SK-N-SH (cell line): ENCODE results near the gene PDE11A. TPM values are rescaled to one million over a fixed set of nuclear protein-coding genes. Genes with fewer than 3 reads are reported as not detected.
"Not testable (repeated sequence)": the region's sequence is repeated elsewhere in the genome, so short reads cannot be mapped to it uniquely, and the experiment has no call there.

Experiments
- CTCF ChIA-PET: fragments of 300-600, 350-600 bp; formaldehyde crosslinking; extraction: SDS; loops from one replicate; lab custom pipeline; 2021; lab: Yijun Ruan, JAX
- POLR2A ChIA-PET: fragments of 350-600 bp; sonication (Branson Sonifier 250); formaldehyde crosslinking; extraction: SDS; loops from one replicate; lab custom pipeline; 2020; ENCODE audit warnings: antibody characterized with exemption, inconsistent platforms; lab: Yijun Ruan, JAX
- DNase-seq: peaks from one replicate; pipeline ENCODE4 v3.0.0; 2012
- H2AFZ ChIP-seq: fragments of 200-600 bp; sonication (generic); 2 replicates; pipeline ENCODE4 v1.8.1; 2016; ENCODE audit warnings: antibody characterized with exemption, mild to moderate bottlenecking, low read depth
- H3F3A ChIP-seq: fragments of 200-600 bp; sonication (generic); replicated peaks from 2 replicates; pipeline ENCODE3; 2016; ENCODE audit warnings: antibody characterized with exemption, mild to moderate bottlenecking; ENCODE audit not compliant: insufficient read depth
- H3K27ac ChIP-seq, 2 experiments: fragments of 200-500 bp in 1 of 2; fragments of 200-600 bp in 1 of 2; sonication (Bioruptor generic) in 1 of 2; sonication (generic), shearing (Covaris generic) in 1 of 2; 2 replicates each; pipeline versions ENCODE4 v1.5.1 to v1.6.1; 2014 to 2016; ENCODE audit warnings: low read depth in 2 of 2, inconsistent platforms in 1 of 2, low read length in 1 of 2, mild to moderate bottlenecking in 1 of 2, mixed read lengths in 1 of 2
- H3K27me3 ChIP-seq: fragments of 200-600 bp; sonication (generic), shearing (Covaris generic); 2 replicates; pipeline ENCODE4 v1.6.1; 2016; ENCODE audit warnings: mixed run types; ENCODE audit not compliant: insufficient read depth
- H3K36me3 ChIP-seq, 2 experiments: fragments of 200-500 bp in 1 of 2; fragments of 200-600 bp in 1 of 2; sonication (Bioruptor generic) in 1 of 2; sonication (generic) in 1 of 2; replicated peaks in 1 of 2; 2 replicates each; pipeline versions ENCODE3 to v1.5.1; 2014 to 2016; ENCODE audit warnings: low read length in 1 of 2, mild to moderate bottlenecking in 1 of 2; ENCODE audit not compliant: insufficient read depth in 2 of 2, control insufficient read depth in 1 of 2
- H3K4me1 ChIP-seq, 2 experiments: fragments of 200-500 bp in 1 of 2; fragments of 200-600 bp in 1 of 2; sonication (Bioruptor generic) in 1 of 2; sonication (generic), shearing (Covaris generic) in 1 of 2; 2 replicates each; pipeline versions ENCODE4 v1.5.1 to v1.6.1; 2014 to 2016; ENCODE audit warnings: low read depth in 1 of 2, low read length in 1 of 2, mixed run types in 1 of 2; ENCODE audit not compliant: insufficient read depth in 2 of 2, control insufficient read depth in 1 of 2
- H3K4me2 ChIP-seq: fragments of 200-600 bp; sonication (generic), shearing (Covaris generic); 2 replicates; pipeline ENCODE4 v1.6.1; 2017; ENCODE audit warnings: mixed run types
- H3K4me3 ChIP-seq, 2 experiments: fragments of 200-500 bp in 1 of 2; fragments of 200-600 bp in 1 of 2; sonication (Bioruptor generic) in 1 of 2; sonication (generic), shearing (Covaris generic) in 1 of 2; 2 replicates each; pipeline versions ENCODE4 v1.5.1 to v1.8.1; 2014 to 2016; ENCODE audit warnings: low read depth in 2 of 2, inconsistent platforms in 1 of 2, low read length in 1 of 2, mild to moderate bottlenecking in 1 of 2, mixed read lengths in 1 of 2, moderate library complexity in 1 of 2
- H3K79me2 ChIP-seq: fragments of 200-600 bp; sonication (generic); 2 replicates; pipeline ENCODE4 v1.8.1; 2017; ENCODE audit warnings: mild to moderate bottlenecking; ENCODE audit not compliant: insufficient read depth
- H3K9ac ChIP-seq: fragments of 200-600 bp; sonication (generic); 2 replicates; pipeline ENCODE4 v1.6.1; 2017; ENCODE audit warnings: mixed run types
- H3K9me2 ChIP-seq: fragments of 200-600 bp; sonication (generic); 2 replicates; pipeline ENCODE4 v1.6.1; 2017; ENCODE audit warnings: mixed run types
- H3K9me3 ChIP-seq: fragments of 200-600 bp; sonication (generic); 2 replicates; pipeline ENCODE4 v1.6.1; 2017; ENCODE audit warnings: mixed run types, mild to moderate bottlenecking, moderate library complexity
- H4K20me1 ChIP-seq: fragments of 200-600 bp; sonication (generic); 2 replicates; pipeline ENCODE4 v1.6.1; 2017; ENCODE audit warnings: mild to moderate bottlenecking, mixed run types; ENCODE audit not compliant: insufficient read depth
- EP300 ChIP-seq, 2 experiments: IDR thresholded peaks; 2 replicates each; pipeline versions ENCODE4 v1.4.0 to v1.6.1; 2012; ENCODE audit warnings: borderline replicate concordance in 1 of 2, low read depth in 1 of 2, low read length in 1 of 2
- FOXJ3 ChIP-seq: sonication (generic); formaldehyde crosslinking; IDR thresholded peaks from 2 replicates; pipeline ENCODE4 v1.5.1; 2020; ENCODE audit warnings: mild to moderate bottlenecking, missing genetic modification reagents
- MEF2A ChIP-seq: IDR thresholded peaks from 2 replicates; pipeline ENCODE4 v1.4.0; 2012; ENCODE audit warnings: low read depth, borderline replicate concordance
- MXI1 ChIP-seq: IDR thresholded peaks from 2 replicates; pipeline ENCODE4 v1.6.1; 2012; ENCODE audit warnings: mild to moderate bottlenecking, low read depth, low read length, improper control_type of control experiment
- TCF12 ChIP-seq: IDR thresholded peaks from 2 replicates; pipeline ENCODE4 v1.4.0; 2012
- YY1 ChIP-seq: IDR thresholded peaks from 2 replicates; pipeline ENCODE4 v1.4.0; 2012; ENCODE audit warnings: low read depth, mild to moderate bottlenecking
- WGBS: methylation state at CpG from one replicate; pipeline ENCODE4 v1.1.6; 2017; ENCODE audit warnings: low lambda C conversion rate; 5-methylcytosine and 5-hydroxymethylcytosine counted together
- polyA plus RNA-seq, 3 experiments: library from polyadenylated mRNA; depleted of rRNA; stranded (reverse); fragments of >200 nt; gene quantifications; 2 replicates each; pipeline ENCODE4 v1.2.3, GENCODE V29; 2012
- TF ChIP-seq, protein P1 (sequence below): IDR thresholded peaks from 2 replicates; pipeline ENCODE4 v1.4.0; 2012; ENCODE audit warnings: low read depth, borderline replicate concordance
- TF ChIP-seq, protein P2 (sequence below): IDR thresholded peaks from 2 replicates; pipeline ENCODE4 v1.4.0; 2012; ENCODE audit warnings: low read depth
- TF ChIP-seq, protein P3 (sequence below): fragments of 150-350 bp; IDR thresholded peaks from 2 replicates; pipeline ENCODE4 v1.6.1; 2017; ENCODE audit warnings: antibody characterized with exemption, low read length, low read depth, borderline replicate concordance
- TF ChIP-seq, protein P4 (sequence below): IDR thresholded peaks from 2 replicates; pipeline ENCODE4; 2012

The PDE11A gene
- polyA plus RNA-seq, 1 of the 3 experiments (the other 2 are of a cell fraction): 0.10 TPM

DNA sequence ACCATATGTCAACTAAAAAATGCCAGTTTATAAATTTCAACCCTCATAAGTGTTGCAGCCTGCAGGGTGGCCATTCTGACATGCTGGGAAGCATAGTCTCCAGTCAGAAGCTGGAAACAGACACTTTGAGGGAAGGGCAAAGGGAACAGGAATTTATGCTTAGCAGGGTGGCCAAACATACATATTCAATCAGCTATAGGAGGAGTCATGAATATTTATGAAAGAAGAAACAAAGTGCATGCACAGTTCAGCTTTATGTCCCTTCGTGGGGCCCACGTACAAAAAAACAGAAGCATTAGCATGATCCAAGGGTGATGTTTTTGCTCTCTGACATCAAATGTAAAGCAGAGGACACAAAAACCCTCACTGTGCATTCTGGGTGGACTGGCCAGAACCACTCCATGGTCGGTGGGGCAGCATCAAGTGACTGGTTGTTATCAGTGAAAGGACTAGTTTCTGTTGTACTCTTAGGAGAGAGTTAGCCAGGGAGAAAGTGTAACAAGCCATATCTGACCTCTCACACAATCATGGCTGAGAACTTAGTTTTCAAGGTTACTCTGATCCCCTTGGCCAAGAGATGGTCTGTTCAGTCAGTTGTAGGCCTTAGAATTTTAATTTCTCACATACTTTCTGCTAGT is 9.9 kb upstream of the PDE11A start (continued):
- TF ChIP-seq, protein P1, sequence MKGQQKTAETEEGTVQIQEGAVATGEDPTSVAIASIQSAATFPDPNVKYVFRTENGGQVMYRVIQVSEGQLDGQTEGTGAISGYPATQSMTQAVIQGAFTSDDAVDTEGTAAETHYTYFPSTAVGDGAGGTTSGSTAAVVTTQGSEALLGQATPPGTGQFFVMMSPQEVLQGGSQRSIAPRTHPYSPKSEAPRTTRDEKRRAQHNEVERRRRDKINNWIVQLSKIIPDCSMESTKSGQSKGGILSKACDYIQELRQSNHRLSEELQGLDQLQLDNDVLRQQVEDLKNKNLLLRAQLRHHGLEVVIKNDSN: no peak
- TF ChIP-seq YY1: no peak
- TF ChIP-seq, protein P2, sequence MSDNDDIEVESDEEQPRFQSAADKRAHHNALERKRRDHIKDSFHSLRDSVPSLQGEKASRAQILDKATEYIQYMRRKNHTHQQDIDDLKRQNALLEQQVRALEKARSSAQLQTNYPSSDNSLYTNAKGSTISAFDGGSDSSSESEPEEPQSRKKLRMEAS: no peak
- no peak for TF ChIP-seq FOXJ3 (CRISPR knock-in tag)
- TF ChIP-seq, all 33 proteins: peak for 0

DNA sequence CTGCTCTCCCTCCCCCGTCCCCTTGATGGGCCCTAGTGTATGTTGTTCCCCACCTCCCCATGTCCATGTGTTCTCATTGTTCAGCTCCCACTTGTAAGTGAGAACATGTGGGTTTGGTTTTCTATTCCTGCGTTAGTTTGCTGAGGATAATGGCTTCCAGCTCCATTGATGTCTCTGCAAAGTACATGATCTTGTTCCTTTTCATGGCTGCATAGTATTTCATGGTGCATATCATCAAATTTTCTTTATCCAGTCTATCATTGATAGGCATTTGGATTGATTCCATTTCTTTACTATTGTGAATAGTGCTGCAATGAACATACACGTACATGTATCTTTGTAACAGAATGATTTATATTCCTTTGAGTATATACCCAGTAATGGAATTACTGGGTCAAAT is 6.7 kb upstream of the PDE11A start:
- POLR2A ChIA-PET, H3K4me3 ChIP-seq, H2AFZ ChIP-seq, H3K9me2 ChIP-seq, H3K9me3 ChIP-seq, H3K27ac ChIP-seq, H3F3A ChIP-seq, H3K4me1 ChIP-seq, H3K27me3 ChIP-seq, DNase-seq, H4K20me1 ChIP-seq, H3K79me2 ChIP-seq, H3K9ac ChIP-seq, H3K4me2 ChIP-seq, H3K36me3 ChIP-seq, CTCF ChIA-PET: not testable (repeated sequence)
- 37% methylated on average over 3 of the region's 3 CpGs for WGBS

DNA sequence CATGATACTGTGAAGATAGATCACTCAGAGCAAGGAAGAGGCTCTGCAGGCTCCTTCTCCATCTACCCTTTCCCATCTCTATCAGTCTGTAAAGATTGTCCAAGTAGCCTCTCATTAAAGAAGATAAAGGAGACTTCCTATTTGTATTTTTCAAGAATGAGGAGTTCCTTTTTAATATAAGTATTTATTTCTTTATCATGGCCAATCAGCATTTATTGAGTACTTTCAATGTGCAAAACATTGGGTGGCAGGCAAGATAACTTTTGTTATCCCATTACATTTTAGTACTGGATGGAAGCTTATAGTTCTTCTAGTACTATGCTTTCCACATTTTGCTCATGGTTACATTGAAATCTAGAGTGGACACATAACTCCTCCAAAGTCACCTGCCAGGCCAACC is 3.6 kb upstream of the PDE11A start:
- ChIA-PET CTCF (interaction anchor here (1.0 kb wide), 1 partner anchor 32 kb away, joined by 3 read pairs; no protein-coding TSS in a partner anchor), POLR2A (no interaction called here)
- Histone ChIP-seq H3K9me3 (no peaks in the 10 kb centered on the region), H3K27ac (no peak overlapping the region), H2AFZ (no peak overlapping the region), H3K36me3 (no peaks in the 10 kb centered on the region), H3K4me3 (no peak overlapping the region), H3K27me3 (no peaks in the 10 kb centered on the region), H3K79me2 (no peaks in the 10 kb centered on the region), H3K4me2 (no peak overlapping the region), H3F3A (no peaks in the 10 kb centered on the region), H4K20me1 (no peaks in the 10 kb centered on the region), H3K9me2 (no peaks in the 10 kb centered on the region), H3K9ac (no peak overlapping the region), H3K4me1 (peaks cover 8 to 17% of the 10 kb centered on the region in 2 experiments; a peak in 3 of 4 replicates)
- no peak for DNase-seq
- no peak for TF ChIP-seq MEF2A
- TF ChIP-seq, protein P2: no peak

DNA sequence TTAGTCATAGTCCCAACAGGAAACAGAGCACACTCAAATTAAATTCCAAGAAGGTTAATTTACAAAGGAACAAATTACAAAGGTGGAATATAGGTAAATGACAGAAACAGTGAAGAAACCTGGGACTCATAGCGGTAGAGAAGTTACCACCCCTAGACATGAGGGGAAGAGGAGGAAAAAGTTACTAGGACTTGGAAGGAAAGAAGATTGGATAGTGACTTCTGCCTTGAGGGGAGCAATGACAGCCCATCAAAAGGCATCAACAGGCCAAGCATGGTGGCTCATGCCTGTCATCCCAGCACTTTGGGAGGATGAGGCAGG is 2.4 kb upstream of the PDE11A start:
- CTCF ChIA-PET: interaction anchor here (3.6 kb wide), 1 partner anchor 37 kb away, joined by 13 read pairs; the partner anchor contains the start of gene RBM45
- POLR2A ChIA-PET: interaction anchor here (0.6 kb wide), 1 partner anchor 12 kb away, joined by 3 read pairs; no protein-coding TSS in a partner anchor
- WGBS: 82% methylated on average over 1 of the region's 1 CpG
- no peak for DNase-seq
- no peak for TF ChIP-seq MXI1
- no peak; the same call in 1 of the 2 replicates for TF ChIP-seq TCF12
- 0 out of 4 replicates have a peak, but pooled peaks have one; percentile 25 to 51 for TF ChIP-seq EP300 (IDR thresholded peaks at IDR 0.05; ENCODE audit: borderline replicate concordance in 1 of 2, low read depth in 1 of 2, low read length in 1 of 2)
- TF ChIP-seq, protein P3, sequence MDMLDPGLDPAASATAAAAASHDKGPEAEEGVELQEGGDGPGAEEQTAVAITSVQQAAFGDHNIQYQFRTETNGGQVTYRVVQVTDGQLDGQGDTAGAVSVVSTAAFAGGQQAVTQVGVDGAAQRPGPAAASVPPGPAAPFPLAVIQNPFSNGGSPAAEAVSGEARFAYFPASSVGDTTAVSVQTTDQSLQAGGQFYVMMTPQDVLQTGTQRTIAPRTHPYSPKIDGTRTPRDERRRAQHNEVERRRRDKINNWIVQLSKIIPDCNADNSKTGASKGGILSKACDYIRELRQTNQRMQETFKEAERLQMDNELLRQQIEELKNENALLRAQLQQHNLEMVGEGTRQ: no peak
- TF ChIP-seq, protein P4, sequence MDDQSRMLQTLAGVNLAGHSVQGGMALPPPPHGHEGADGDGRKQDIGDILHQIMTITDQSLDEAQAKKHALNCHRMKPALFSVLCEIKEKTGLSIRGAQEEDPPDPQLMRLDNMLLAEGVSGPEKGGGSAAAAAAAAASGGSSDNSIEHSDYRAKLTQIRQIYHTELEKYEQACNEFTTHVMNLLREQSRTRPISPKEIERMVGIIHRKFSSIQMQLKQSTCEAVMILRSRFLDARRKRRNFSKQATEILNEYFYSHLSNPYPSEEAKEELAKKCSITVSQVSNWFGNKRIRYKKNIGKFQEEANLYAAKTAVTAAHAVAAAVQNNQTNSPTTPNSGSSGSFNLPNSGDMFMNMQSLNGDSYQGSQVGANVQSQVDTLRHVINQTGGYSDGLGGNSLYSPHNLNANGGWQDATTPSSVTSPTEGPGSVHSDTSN: 0 out of 2 replicates have a peak, but pooled peaks have one; percentile 30
- Histone ChIP-seq H4K20me1 (no peaks in the 10 kb centered on the region), H3K4me1 (peaks cover 8 to 17% of the 10 kb centered on the region in 2 experiments; a peak in 3 of 4 replicates), H3K4me3 (no peak overlapping the region), H3K4me2 (peak overlapping the region; percentile 36), H3K36me3 (no peaks in the 10 kb centered on the region), H3K79me2 (no peaks in the 10 kb centered on the region), H3K27ac (peak overlapping the region in 1 of 2 experiments; percentile 51; a peak in 1 of 4 replicates), H2AFZ (no peak overlapping the region), H3F3A (no peaks in the 10 kb centered on the region), H3K9me3 (no peaks in the 10 kb centered on the region), H3K9me2 (no peaks in the 10 kb centered on the region), H3K27me3 (no peaks in the 10 kb centered on the region), H3K9ac (no peak overlapping the region)
